MV-4-11 (cell line): ENCODE data around the gene STIP1.
"Not testable (repeated sequence)": the region's sequence is repeated elsewhere in the genome, so short reads cannot be mapped to it uniquely, and the experiment has no call there.

Experiments
- DNase-seq: peaks from one replicate; lab custom pipeline; 2025; lab: John Stamatoyannopoulos, UW

The STIP1 gene

GRCh38 chr11:64157631-64158394 is 28.2 kb upstream of the STIP1 start:
- DNase-seq: no peak

- DNase-seq: no peak
Measured at GRCh38 chr11:64161037-64161436, 24.9 kb upstream of the STIP1 start.

- DNase-seq: not testable (repeated sequence)
Measured at GRCh38 chr11:64162769-64163168, 23.2 kb upstream of the STIP1 start.

GRCh38 chr11:64163951-64164350 is 22.0 kb upstream of the STIP1 start:
- no peak for DNase-seq

GRCh38 chr11:64164392-64165312 is 21.3 kb upstream of the STIP1 start:
- DNase-seq: no peak

GRCh38 chr11:64165481-64165841 is 20.5 kb upstream of the STIP1 start:
- DNase-seq: no peak

GRCh38 chr11:64165842-64166635 is 19.9 kb upstream of the STIP1 start, which contains the start of gene MACROD1:
TSS of gene MACROD1 (minus strand) at chr11:64166113. CDS start at chr11:64165994, 119 bp downstream.
- peak; percentile 76 for DNase-seq

GRCh38 chr11:64170419-64170818 is 15.6 kb upstream of the STIP1 start:
- no peak for DNase-seq

- no peak for DNase-seq
Measured at GRCh38 chr11:64173616-64174355, 12.2 kb upstream of the STIP1 start.

- no peak for DNase-seq
Measured at GRCh38 chr11:64176751-64177150, 9.2 kb upstream of the STIP1 start.

- DNase-seq: peak; percentile 76
Measured at GRCh38 chr11:64178203-64178602, 7.8 kb upstream of the STIP1 start.

- no peak for DNase-seq
Measured at GRCh38 chr11:64178951-64179639, 6.9 kb upstream of the STIP1 start.

GRCh38 chr11:64180891-64181290 is 5.1 kb upstream of the STIP1 start:
- no peak for DNase-seq

- peak; percentile 89 for DNase-seq
Measured at GRCh38 chr11:64181506-64182411, 4.2 kb upstream of the STIP1 start.

- no peak for DNase-seq
Measured at GRCh38 chr11:64183890-64184289, 2.1 kb upstream of the STIP1 start.

GRCh38 chr11:64185175-64185692 is 737 bp upstream of the STIP1 start:
- DNase-seq: peak; percentile 55

GRCh38 chr11:64186492-64187165 is 658 bp downstream of the STIP1 start:
- DNase-seq: no peak

- no peak for DNase-seq
Measured at GRCh38 chr11:64192434-64192833, 6.5 kb downstream of the STIP1 start.

- peak; percentile 67 for DNase-seq
Measured at GRCh38 chr11:64196626-64197025, 10.7 kb downstream of the STIP1 start.
